HG03159 (cell line): Measurements from ENCODE around the gene PCSK1.
"Not testable (repeated sequence)": the region's sequence is repeated elsewhere in the genome, so short reads cannot be mapped to it uniquely, and the experiment has no call there.

Source experiments
- ATAC-seq: cut with Tn5 transposase; IDR thresholded peaks from one replicate; pipeline ENCODE4 v1.9.1; 2021; ENCODE audit warnings: mild to moderate bottlenecking, moderate library complexity; ENCODE audit not compliant: unreplicated experiment

The PCSK1 gene

GRCh38 chr5:96374653-96375052, 58.4 kb downstream of the PCSK1 start:
- no peak for ATAC-seq

GRCh38 chr5:96373381-96373733, 59.7 kb downstream of the PCSK1 start:
- ATAC-seq: no peak

DNA sequence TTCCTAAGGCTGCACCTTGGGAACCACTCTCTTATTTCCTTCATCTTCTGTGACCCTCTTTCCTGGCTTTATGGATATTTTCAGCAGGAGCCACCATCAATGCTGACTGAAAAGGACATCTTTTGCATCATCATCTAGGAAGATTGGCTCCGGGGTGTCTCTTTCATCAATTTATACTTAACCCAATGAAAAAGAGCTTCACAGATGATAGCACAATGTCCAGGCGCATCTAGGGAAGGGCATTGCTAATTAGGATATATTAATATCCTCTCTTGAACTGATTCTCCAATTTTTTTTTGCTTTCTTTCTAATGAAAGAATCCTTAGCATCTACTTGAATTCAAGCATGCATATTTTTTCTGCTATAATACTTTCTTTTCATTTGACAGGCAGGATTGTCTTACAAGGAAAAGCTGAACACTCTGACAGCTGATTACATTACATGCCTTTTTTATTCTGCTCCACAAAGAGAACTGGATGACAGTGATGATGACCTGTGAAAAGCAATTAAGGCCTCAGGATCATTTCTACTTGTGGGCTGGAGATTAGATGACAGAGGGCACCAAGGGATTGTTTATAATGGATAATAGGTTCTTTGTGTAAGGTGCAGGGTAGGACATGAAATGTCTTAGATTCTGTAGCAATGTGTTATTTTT, 60.2 kb downstream of the PCSK1 start:
- no peak for ATAC-seq

DNA sequence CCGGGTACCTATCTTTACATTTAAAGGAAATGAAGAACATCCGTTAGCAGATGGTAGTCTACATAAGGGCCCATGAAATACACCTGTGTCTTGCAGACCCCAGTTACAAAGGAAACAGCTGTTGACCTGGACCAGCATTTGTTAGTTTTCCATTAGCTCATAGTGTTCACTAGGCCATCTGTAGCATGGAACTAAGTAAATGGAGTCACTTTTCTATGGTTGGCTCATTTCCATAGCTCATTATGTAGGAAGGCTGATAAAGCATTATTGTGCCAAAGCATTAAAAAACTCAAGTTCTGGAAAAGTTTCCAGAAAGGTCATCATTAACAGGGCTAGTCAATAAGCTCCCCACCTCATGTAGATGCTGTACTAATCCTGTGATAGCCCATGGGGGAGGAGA, 62.1 kb downstream of the PCSK1 start:
- ATAC-seq: no peak

DNA sequence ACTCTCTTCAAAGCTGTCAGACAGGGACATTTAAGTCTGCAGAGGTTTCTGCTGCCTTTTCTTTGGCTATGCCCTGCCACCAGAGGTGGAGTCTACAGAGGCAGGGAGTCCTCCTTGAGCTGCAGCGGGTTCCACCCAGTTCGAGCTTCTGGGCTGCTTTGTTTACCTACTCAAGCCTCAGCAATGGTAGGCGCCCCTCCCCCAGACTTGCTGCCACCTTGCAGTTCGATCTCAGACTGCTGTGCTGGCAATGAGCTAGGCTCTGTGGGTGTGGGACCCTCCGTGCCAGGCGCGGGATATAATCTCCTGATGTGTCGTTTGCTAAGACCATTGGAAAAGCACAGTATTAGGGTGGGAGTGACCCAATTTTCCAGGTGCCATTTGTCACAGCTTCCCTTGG, 65.7 kb downstream of the PCSK1 start:
- ATAC-seq: not testable (repeated sequence)

- no peak for ATAC-seq
Observed at GRCh38 chr5:96354237-96354636, 78.8 kb downstream of the PCSK1 start.

DNA sequence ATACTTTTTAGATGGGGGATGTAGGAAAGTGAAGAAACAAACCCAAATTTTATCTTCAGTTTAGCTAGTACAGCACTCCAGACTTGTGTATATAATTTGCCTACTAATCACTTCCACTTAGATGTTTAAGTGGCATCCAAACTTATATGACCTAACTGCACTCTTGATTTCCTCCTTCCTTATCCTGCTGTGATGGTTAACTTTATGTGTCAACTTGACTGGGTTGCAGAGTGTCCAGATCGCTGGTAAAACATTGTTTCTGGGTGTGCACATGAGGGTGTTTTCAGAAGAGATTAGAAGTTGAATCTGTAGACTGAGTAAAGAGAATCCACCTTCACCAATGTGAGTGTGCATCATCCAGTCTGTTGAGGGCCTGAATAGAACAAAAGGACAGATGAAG, 79.8 kb downstream of the PCSK1 start:
- no peak for ATAC-seq

DNA sequence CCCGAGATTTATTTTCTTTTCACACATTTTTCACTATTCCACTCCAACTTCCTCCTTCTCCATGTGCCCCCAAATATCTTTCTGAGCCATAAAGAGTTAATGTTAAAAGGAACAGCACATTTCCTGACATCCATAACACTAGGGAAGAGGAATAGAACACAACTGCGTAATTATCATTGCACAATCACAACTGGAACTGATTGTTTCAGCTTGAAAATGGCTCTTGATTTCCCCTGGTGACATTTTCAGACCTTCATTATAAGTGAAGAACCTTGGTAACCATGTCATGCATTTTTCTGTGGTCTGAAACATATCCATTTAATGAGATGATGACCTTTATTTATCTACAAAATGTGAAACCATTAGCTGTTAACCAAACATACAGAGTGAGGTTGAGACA, 82.4 kb downstream of the PCSK1 start:
- ATAC-seq: no peak

- ATAC-seq: no peak
Observed at GRCh38 chr5:96348536-96348935, 84.5 kb downstream of the PCSK1 start.

DNA sequence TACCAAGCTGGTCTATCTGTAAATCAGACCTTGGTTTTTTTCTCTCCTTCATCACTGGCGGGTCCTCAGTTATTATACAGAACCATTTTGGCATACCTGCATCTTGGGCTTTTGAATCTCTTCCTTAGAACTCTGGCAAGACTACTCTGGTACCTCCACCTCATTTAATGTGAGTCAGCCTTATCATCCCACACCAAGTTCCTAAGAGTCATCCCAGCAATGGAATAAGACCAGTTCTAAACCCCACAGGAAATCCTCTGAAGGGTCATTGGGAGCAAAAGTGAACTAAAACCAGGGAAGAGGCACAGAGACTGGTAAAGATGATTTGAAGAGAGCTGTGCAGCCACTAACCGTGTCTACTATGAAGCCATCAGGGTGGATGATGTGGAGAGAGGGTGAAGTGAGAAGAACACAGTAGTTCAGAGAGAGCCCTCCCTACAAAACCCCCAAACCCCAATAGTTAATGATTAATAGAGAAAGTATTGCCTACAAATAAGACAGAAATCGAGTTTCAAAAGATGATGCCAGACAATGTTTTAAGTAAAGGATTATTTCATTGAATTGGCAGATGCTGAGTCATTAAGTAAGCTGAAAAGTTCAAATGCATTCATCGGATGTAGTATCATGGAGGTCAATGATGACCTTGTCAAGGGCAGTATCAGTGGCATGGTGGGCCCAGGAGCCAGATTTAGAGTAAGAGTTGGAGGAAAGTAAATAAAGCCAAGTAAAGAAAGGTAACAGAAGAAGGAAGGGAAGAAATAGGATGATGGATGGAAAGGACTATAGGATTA, 85.4 kb downstream of the PCSK1 start:
- no peak for ATAC-seq

DNA sequence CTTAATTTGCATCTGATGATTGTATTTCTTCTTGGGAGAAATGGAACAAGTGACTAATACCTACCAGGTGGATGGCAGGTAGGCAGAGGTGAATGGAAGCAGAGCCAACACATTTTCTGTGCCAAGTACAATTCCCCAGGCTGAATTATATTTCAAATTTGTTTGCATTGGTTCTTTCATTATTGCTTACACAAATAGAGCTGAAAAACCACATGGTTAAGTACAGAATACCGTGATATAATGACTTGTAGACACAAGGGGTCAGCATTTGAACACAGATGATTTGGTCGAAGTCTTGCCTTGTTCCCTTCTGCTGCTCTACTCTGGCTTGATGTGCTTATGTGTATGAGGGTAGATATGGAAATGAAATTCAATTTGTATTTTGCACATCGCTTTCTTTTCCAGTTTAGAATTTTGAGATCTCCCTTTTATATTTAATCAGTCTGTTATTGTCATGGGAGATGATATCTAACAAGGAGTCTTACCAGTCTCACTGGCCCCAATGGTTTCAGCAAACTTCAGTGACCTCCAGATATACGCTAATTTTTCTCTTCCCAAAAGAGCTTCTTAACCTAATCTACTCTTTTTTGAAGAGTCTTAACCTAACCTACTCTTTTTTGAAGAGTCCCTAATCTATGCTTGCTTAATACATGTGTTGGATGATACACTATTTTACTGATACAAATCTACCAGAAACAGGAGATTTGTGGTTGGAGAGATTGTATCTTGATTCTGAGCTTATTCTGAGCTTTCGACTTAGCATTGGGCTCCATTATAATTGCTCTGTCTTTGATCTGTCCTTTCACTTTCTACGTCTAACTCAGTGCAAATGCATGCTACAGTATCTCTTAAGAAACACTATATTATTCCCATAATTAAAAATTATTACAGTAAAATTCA, 88.1 kb downstream of the PCSK1 start:
- ATAC-seq: peak; percentile 90

DNA sequence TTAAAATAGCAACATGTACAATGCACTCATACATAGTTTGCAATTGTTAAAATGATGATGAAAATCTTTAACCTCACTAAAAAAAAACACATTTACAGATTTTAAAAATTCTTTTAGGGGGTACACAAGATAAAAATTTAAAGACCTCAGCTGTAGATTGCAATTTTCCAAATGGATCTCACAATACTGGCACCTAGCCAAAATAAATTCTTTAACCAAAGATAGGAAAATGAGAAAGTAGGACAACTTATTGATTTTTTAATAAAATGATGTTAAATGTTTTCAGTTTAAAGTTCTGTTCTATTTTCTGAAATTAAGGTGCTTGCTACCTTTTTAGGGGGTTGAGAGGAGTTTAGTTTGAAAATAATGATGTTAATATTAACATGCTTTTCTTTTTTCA, 90.0 kb downstream of the PCSK1 start:
- ATAC-seq: no peak

- no peak for ATAC-seq
Observed at GRCh38 chr5:96342581-96342980, 90.5 kb downstream of the PCSK1 start.
